IPS-20b (cell line): ENCODE results near the gene RPGR.

Experiments used
- H3K27ac ChIP-seq: one replicate; pipeline ENCODE4 v1.5.1; 2013; ENCODE audit warnings: low read length
- H3K27me3 ChIP-seq: 2 replicates; pipeline ENCODE4 v1.6.1; 2013; ENCODE audit warnings: mild to moderate bottlenecking, low read length, inconsistent platforms; ENCODE audit not compliant: insufficient read depth
- H3K36me3 ChIP-seq: 2 replicates; pipeline ENCODE4 v1.6.1; 2013; ENCODE audit warnings: low read depth, mild to moderate bottlenecking, inconsistent platforms, low read length, moderate library complexity; ENCODE audit not compliant: insufficient read depth
- H3K4me1 ChIP-seq: 2 replicates; pipeline ENCODE4 v1.6.1; 2013; ENCODE audit warnings: mild to moderate bottlenecking, control low read depth, inconsistent platforms, low read length, moderate library complexity; ENCODE audit not compliant: insufficient read depth
- H3K4me3 ChIP-seq: 2 replicates; pipeline ENCODE4 v1.5.1; 2013; ENCODE audit warnings: mild to moderate bottlenecking, low read length, inconsistent platforms
- H3K9ac ChIP-seq: 2 replicates; pipeline ENCODE4 v1.6.1; 2013; ENCODE audit warnings: low read depth, mild to moderate bottlenecking, inconsistent platforms, low read length, moderate library complexity
- H3K9me3 ChIP-seq: 2 replicates; pipeline ENCODE4 v1.6.1; 2013; ENCODE audit warnings: mild to moderate bottlenecking, low read depth, low read length, inconsistent platforms; ENCODE audit not compliant: insufficient read depth

Gene RPGR

GRCh38 chrX:38327007-38327774, at the start of gene RPGR:
RPGR (minus strand) TSS chrX:38327509; CDS start chrX:38327367, 142 bp downstream.
- Histone ChIP-seq H3K4me3 (peak within 1 kb of the TSS; percentile 76), H3K9me3 (no peaks in the 10 kb centered on the region), H3K4me1 (peaks cover 4% of the 10 kb centered on the region; the same call in 1 of the 2 replicates), H3K27me3 (no peaks in the 10 kb centered on the region), H3K36me3 (no peaks in the 10 kb centered on the region), H3K27ac (no peak within 1 kb of the TSS), H3K9ac (peak within 1 kb of the TSS; percentile 73; the same call in 1 of the 2 replicates)

DNA sequence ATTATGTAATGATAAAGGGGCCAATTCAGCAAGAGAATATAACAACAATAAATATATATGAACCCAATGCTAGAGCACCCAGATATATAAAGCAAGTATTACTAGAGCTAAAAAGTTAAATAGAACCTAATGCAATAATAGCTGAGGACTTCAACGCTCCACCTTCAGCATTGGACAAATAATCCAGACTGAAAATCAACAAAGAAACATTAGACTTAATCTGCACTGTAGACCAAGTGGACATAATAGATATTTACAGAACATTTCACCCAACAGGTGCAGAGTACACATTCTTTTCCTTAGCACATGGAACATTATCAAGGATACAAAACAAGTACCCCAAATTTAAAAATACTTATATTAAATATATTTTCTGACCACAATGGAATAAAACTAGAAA, 49.4 kb upstream of the RPGR start:
- H3K27me3 ChIP-seq, result no peaks in the 10 kb centered on the region
- H3K27ac ChIP-seq, result no peak overlapping the region
- H3K4me3 ChIP-seq, result no peak overlapping the region
- H3K4me1 ChIP-seq, result no peaks in the 10 kb centered on the region
- no peak overlapping the region for H3K9ac ChIP-seq
- no peaks in the 10 kb centered on the region for H3K36me3 ChIP-seq
- H3K9me3 ChIP-seq, result no peaks in the 10 kb centered on the region

- no peaks in the 10 kb centered on the region for H3K27me3 ChIP-seq
These were observed 48.6 kb upstream of the RPGR start for GRCh38 chrX:38375891-38376290.

GRCh38 chrX:38374431-38374830, 47.1 kb upstream of the RPGR start:
- Histone ChIP-seq H3K9ac (no peak overlapping the region), H3K27ac (no peak overlapping the region), H3K27me3 (no peaks in the 10 kb centered on the region), H3K4me1 (no peaks in the 10 kb centered on the region), H3K9me3 (no peaks in the 10 kb centered on the region), H3K4me3 (no peak overlapping the region), H3K36me3 (no peaks in the 10 kb centered on the region)

More at GRCh38 chrX:38375891-38376290, 48.6 kb upstream of the RPGR start:
- H3K9me3 ChIP-seq, result no peaks in the 10 kb centered on the region
- H3K4me3 ChIP-seq, result no peak overlapping the region
- no peak overlapping the region for H3K9ac ChIP-seq
- H3K4me1 ChIP-seq, result no peaks in the 10 kb centered on the region
- no peak overlapping the region for H3K27ac ChIP-seq
- H3K36me3 ChIP-seq, result no peaks in the 10 kb centered on the region

- Histone ChIP-seq H3K4me3 (no peak overlapping the region), H3K27ac (no peak overlapping the region), H3K27me3 (no peaks in the 10 kb centered on the region), H3K36me3 (no peaks in the 10 kb centered on the region), H3K9me3 (no peaks in the 10 kb centered on the region), H3K9ac (no peak overlapping the region), H3K4me1 (no peaks in the 10 kb centered on the region)
These were observed 44.3 kb upstream of the RPGR start for GRCh38 chrX:38371641-38372040.

DNA sequence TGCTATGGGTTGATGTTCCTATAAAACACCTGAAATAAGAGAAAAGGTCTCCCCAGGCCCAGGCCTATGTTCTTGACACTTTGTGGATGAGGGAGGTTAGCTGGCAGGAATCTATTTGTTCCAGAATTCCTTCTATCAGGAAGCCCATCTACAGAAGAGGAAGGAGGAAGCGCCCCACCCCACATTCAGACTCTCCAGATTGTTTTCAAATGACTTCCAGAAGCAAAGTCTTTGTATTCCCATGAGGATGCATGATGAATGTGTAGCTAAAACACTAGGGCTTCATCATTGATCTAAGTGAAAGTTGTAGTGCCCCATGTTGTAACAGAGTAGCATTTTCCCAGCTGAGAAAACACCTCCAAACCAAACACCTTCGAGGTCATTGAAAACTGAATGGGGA, 41.5 kb upstream of the RPGR start:
- H3K9me3 ChIP-seq, result no peaks in the 10 kb centered on the region
- no peaks in the 10 kb centered on the region for H3K36me3 ChIP-seq
- no peak overlapping the region for H3K27ac ChIP-seq
- H3K4me1 ChIP-seq, result no peaks in the 10 kb centered on the region
- no peaks in the 10 kb centered on the region for H3K27me3 ChIP-seq
- no peak overlapping the region for H3K4me3 ChIP-seq
- H3K9ac ChIP-seq, result no peak overlapping the region

GRCh38 chrX:38365954-38366353, 38.6 kb upstream of the RPGR start:
- no peaks in the 10 kb centered on the region for H3K27me3 ChIP-seq
- no peak overlapping the region for H3K4me3 ChIP-seq
- H3K9me3 ChIP-seq, result no peaks in the 10 kb centered on the region
- no peak overlapping the region for H3K27ac ChIP-seq
- no peaks in the 10 kb centered on the region for H3K36me3 ChIP-seq
- H3K9ac ChIP-seq, result no peak overlapping the region
- no peaks in the 10 kb centered on the region for H3K4me1 ChIP-seq

DNA sequence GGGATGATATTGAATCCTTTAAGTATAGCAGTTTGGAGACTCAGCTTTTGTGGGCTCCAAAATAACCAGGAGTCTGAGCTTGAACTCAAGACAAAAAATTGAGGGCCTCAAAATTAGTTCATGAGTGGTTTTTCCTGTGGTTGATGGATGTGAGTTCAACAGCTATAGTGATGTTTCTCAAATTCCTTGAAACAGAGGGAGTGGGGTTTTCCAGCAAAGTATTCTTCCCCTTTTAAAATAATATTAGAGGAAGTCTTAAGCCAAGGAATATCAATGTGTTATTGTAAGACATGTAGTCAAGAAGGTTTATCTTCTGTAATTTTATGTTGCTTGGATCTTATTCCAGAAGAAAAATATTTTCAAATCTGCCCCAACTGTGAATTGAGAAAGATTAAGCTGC, 35.7 kb upstream of the RPGR start:
- Histone ChIP-seq H3K9ac (no peak overlapping the region), H3K9me3 (no peaks in the 10 kb centered on the region), H3K27me3 (no peaks in the 10 kb centered on the region), H3K4me3 (no peak overlapping the region), H3K27ac (no peak overlapping the region), H3K4me1 (no peaks in the 10 kb centered on the region), H3K36me3 (no peaks in the 10 kb centered on the region)

DNA sequence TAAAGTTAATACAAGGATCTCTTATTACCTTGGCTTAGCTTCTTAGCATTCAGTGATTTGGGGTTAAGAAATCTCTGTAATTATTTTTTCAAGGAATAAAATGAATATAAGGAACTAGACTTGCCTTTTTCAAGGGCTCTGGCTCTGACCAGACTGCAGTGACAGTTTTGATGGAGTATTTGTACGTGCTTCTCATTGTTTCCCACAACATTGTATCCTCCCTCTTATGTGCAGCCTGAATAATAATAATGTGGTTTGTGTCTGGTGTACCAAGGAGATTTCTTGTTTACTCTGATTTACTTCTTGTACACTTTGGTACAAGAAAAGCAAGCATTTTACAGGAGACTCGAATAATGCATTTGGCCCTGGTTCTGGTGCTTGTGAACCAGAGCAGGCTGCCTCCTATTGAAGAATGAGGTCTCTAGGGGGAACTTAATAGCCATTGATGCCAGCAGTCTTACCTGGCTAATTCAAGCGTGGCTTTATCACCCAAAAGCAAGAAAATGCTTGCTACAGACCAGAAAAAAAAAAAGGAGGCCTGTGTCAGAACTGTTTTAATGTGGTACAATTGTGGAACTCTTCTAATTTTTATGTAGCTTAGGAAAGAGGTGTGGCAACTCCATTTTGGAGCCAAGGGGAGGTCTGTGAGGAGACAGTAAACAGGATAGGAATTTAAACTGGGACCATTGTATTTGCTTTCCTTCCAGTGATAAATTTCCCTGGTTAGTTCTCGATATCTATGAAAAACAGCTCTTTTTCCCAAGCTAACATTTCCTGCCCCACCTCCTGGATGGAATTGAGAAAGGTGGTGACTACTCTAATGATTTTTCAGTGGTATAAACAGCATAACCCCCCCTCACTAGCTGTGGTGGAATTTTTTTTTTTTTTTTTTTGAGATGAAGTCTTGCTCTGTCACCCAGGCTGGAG, 30.7 kb upstream of the RPGR start:
- Histone ChIP-seq H3K4me1 (no peaks in the 10 kb centered on the region), H3K36me3 (no peaks in the 10 kb centered on the region), H3K9ac (no peak overlapping the region), H3K9me3 (no peaks in the 10 kb centered on the region), H3K27ac (no peak overlapping the region), H3K27me3 (no peaks in the 10 kb centered on the region), H3K4me3 (no peak overlapping the region)

DNA sequence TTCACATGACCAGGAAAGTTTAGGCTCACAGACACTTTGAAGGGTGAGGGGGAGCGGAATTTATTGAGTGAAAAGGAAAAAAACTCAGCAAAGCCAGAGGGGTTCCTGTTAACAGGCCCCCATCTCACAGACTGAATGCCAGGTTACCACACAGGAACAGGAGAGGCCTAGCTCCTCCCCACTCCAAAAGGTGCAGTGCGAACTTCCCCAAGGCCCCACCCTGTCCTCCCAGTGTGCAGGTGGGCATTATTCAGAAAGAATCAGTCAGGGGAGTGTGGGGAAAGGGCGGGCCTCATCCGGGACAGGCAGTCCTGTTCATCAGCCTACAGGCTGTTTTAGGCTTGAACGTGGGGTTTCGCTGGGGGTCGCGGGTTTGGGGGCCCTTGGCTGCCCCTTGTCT, 29.1 kb upstream of the RPGR start:
- Histone ChIP-seq H3K27me3 (no peaks in the 10 kb centered on the region), H3K4me3 (no peak overlapping the region), H3K36me3 (no peaks in the 10 kb centered on the region), H3K9me3 (no peaks in the 10 kb centered on the region), H3K27ac (no peak overlapping the region), H3K9ac (no peak overlapping the region), H3K4me1 (no peaks in the 10 kb centered on the region)

- Histone ChIP-seq H3K9ac (no peak within 1 kb of the TSS), H3K27ac (no peak within 1 kb of the TSS), H3K27me3 (no peaks in the 10 kb centered on the region), H3K9me3 (no peaks in the 10 kb centered on the region), H3K4me3 (no peak within 1 kb of the TSS), H3K4me1 (no peaks in the 10 kb centered on the region), H3K36me3 (no peaks in the 10 kb centered on the region)
These were observed 25.1 kb upstream of the RPGR start, which contains the start of gene OTC for GRCh38 chrX:38352362-38352761. OTC (plus strand) TSS chrX:38352604; CDS start chrX:38352697, 93 bp downstream.
